MCF 10A (cell line): ENCODE measurements around the gene MYO10. TPM values are rescaled to one million over a fixed set of nuclear protein-coding genes. Genes with fewer than 3 reads are reported as not detected.

Experiments used
- BruUV-seq: library from RNA; stranded (reverse); fragments of 400-500 nt; replicated peaks from 2 replicates; lab custom pipeline; 2021; lab: Mats Ljungman, UMichigan
- CTCF ChIA-PET: fragments of 300-600 bp; sonication (Branson Sonifier 250); formaldehyde crosslinking; extraction: SDS; loops from one replicate; lab custom pipeline; 2021; ENCODE audit warnings: antibody characterized with exemption, inconsistent platforms; lab: Yijun Ruan, JAX
- POLR2A ChIA-PET: fragments of 300-600, 350-650 bp; sonication (Branson Sonifier 250); formaldehyde crosslinking; extraction: SDS; loops from one replicate; lab custom pipeline; 2020; ENCODE audit warnings: antibody characterized with exemption, inconsistent platforms; lab: Yijun Ruan, JAX
- DNase-seq: peaks from one replicate; pipeline ENCODE4 v3.0.0-alpha.2; 2018; ENCODE audit not compliant: unreplicated experiment
- H3K27ac Mint-ChIP-seq: one replicate; pipeline ENCODE4 v1.8.0; 2022; ENCODE audit warnings: mild to moderate bottlenecking, low read depth, mixed read lengths; ENCODE audit not compliant: unreplicated experiment
- H3K27me3 Mint-ChIP-seq: one replicate; pipeline ENCODE4 v1.8.0; 2022; ENCODE audit warnings: mixed read lengths; ENCODE audit not compliant: insufficient read depth, unreplicated experiment
- H3K36me3 Mint-ChIP-seq: one replicate; pipeline ENCODE4 v1.8.0; 2022; ENCODE audit warnings: mild to moderate bottlenecking, moderate library complexity, mixed read lengths; ENCODE audit not compliant: insufficient read depth, unreplicated experiment
- H3K4me1 Mint-ChIP-seq: one replicate; pipeline ENCODE4 v1.8.0; 2022; ENCODE audit warnings: mixed read lengths; ENCODE audit not compliant: insufficient read depth, unreplicated experiment
- H3K4me3 Mint-ChIP-seq: one replicate; pipeline ENCODE4 v1.8.0; 2022; ENCODE audit warnings: mild to moderate bottlenecking, moderate library complexity, mixed read lengths; ENCODE audit not compliant: unreplicated experiment
- H3K9me3 Mint-ChIP-seq: one replicate; pipeline ENCODE4 v1.8.0; 2022; ENCODE audit warnings: mixed read lengths; ENCODE audit not compliant: unreplicated experiment
- intact Hi-C: fragments of 100-400 bp; cut with micrococcal nuclease; formaldehyde crosslinking; loops from 2 replicates; pipeline ENCODE4 v1.14.1; 2022
- total RNA-seq: library from RNA; stranded (reverse); gene quantifications from 2 replicates; pipeline ENCODE4 v1.2.3, GENCODE V29; 2022
- TF ChIP-seq, protein P1 (sequence below): fragments of 200-600 bp; IDR thresholded peaks from one replicate; pipeline ENCODE4 v1.8.0; 2022; ENCODE audit warnings: antibody characterized with exemption, mild to moderate bottlenecking; ENCODE audit not compliant: unreplicated experiment

The MYO10 gene
- total RNA-seq, 1 experiment from 2014 or later, result 35.7 TPM

DNA sequence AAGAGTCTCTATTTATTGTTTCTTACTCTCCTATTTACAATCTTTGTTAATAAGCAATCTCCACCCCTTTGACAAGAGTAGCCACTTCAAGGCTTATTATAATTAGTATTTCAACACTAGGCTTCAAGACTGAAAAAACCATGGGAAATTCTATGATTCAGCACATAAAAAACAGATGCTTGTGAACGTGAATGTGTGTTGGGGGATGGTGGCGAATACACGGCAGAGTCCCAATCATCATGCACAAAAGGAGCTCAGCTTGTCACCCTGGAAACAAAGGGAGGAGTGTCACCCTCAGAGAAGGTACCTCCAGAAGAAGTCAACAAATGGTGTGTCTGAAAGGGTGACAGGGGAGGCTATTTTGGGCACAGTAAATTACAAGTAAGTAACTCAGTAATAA lies 162.1 kb downstream of the MYO10 start:
- POLR2A ChIA-PET, result no interaction called here
- no peak overlapping the region for H3K27ac Mint-ChIP-seq
- CTCF ChIA-PET, result interaction anchor here (0.6 kb wide), 1 partner anchor 911 kb away, joined by 4 read pairs; no protein-coding TSS in a partner anchor
- no TSS peak for BruUV-seq
- peak; percentile 21 for DNase-seq
- no peaks in the 10 kb centered on the region for H3K9me3 Mint-ChIP-seq
- H3K4me3 Mint-ChIP-seq, result no peak overlapping the region
- no peaks in the 10 kb centered on the region for H3K27me3 Mint-ChIP-seq
- no peaks in the 10 kb centered on the region for H3K4me1 Mint-ChIP-seq
- intact Hi-C loops, result no loop called here
- H3K36me3 Mint-ChIP-seq, result peaks cover 16% of the 10 kb centered on the region
- TF ChIP-seq, protein P1, sequence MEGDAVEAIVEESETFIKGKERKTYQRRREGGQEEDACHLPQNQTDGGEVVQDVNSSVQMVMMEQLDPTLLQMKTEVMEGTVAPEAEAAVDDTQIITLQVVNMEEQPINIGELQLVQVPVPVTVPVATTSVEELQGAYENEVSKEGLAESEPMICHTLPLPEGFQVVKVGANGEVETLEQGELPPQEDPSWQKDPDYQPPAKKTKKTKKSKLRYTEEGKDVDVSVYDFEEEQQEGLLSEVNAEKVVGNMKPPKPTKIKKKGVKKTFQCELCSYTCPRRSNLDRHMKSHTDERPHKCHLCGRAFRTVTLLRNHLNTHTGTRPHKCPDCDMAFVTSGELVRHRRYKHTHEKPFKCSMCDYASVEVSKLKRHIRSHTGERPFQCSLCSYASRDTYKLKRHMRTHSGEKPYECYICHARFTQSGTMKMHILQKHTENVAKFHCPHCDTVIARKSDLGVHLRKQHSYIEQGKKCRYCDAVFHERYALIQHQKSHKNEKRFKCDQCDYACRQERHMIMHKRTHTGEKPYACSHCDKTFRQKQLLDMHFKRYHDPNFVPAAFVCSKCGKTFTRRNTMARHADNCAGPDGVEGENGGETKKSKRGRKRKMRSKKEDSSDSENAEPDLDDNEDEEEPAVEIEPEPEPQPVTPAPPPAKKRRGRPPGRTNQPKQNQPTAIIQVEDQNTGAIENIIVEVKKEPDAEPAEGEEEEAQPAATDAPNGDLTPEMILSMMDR, result no peak

DNA sequence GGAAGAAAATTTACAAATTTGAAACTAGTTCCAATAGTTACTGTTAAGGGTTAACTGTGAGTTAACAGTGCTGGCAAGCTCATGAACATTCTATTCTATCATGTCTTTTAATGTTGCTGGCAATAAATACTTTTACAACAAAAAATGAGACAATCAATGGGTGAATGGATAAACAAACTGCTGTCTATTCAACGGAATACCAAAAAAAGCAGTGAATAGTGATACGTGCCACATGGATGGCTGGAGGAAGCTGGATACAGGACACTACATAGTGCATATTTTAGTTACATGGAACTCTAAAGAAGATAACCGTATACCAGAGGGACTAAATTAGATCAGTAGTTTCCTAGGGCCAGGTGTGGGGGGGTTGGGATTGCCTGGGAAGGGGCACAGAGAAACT lies 163.5 kb downstream of the MYO10 start:
- no peak overlapping the region for H3K4me3 Mint-ChIP-seq
- TF ChIP-seq, protein P1, result no peak
- intact Hi-C loops, result no loop called here
- CTCF ChIA-PET, result interaction anchor here (1.3 kb wide), 1 partner anchor 417 kb away, joined by 5 read pairs; no protein-coding TSS in a partner anchor
- POLR2A ChIA-PET, result interaction anchor here (0.6 kb wide), 1 partner anchor 109 kb away, joined by 4 read pairs; no protein-coding TSS in a partner anchor
- H3K4me1 Mint-ChIP-seq, result no peaks in the 10 kb centered on the region
- H3K9me3 Mint-ChIP-seq, result no peaks in the 10 kb centered on the region
- H3K27ac Mint-ChIP-seq, result no peak overlapping the region
- no TSS peak for BruUV-seq
- no peaks in the 10 kb centered on the region for H3K27me3 Mint-ChIP-seq
- no peak for DNase-seq
- peaks cover 14% of the 10 kb centered on the region for H3K36me3 Mint-ChIP-seq

DNA sequence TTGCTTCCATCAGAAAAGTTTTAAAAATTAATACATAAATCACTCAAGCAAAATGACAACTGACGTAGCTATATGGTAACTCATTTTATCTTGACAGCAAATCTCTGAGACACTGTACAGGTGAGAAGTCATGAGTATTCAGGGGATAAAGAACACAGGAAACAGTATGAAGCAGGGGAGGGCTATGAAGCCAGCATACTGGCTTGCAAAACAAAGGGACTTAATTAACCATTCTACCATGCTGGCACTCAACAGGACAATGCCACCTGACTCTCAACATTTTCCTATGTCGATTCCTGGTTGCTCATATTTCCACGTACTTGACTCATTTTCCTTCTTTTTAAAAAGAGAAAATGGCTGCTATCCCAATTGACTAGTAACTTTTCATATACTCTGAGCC lies 167.9 kb downstream of the MYO10 start:
- H3K36me3 Mint-ChIP-seq, result peaks cover 21% of the 10 kb centered on the region
- intact Hi-C loops, result no loop called here
- H3K4me3 Mint-ChIP-seq, result no peak overlapping the region
- CTCF ChIA-PET, result interaction anchor here (0.6 to 1.2 kb wide), 2 partner anchors 9 to 392 kb away, joined by 3 to 6 read pairs; no protein-coding TSS in a partner anchor
- BruUV-seq, result no TSS peak
- POLR2A ChIA-PET, result interaction anchor here (0.7 to 0.9 kb wide), 2 partner anchors 11 to 999 kb away, joined by 4 to 5 read pairs; no protein-coding TSS in a partner anchor
- no peak overlapping the region for H3K27ac Mint-ChIP-seq
- no peaks in the 10 kb centered on the region for H3K9me3 Mint-ChIP-seq
- no peaks in the 10 kb centered on the region for H3K4me1 Mint-ChIP-seq
- DNase-seq, result no peak
- TF ChIP-seq, protein P1, result no peak
- no peaks in the 10 kb centered on the region for H3K27me3 Mint-ChIP-seq

DNA sequence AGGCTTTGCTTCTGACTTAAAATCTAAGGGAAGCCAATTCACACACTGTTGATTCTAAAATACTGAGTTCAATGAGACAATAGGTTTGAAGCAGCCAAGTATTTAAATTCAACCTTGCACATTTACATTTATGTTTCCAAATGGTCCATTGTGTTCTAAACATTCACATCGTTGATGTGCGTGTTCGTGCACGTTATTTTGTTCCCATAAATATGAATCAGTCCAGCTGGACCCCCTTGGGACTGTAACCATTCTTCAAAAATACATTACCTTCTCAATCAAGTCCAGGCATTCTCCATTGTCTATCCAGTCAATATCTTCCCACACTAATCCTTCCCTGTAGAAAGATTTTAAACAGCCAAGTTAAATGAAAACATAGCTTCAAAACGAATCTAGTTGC lies 172.9 kb downstream of the MYO10 start:
- no peak for DNase-seq
- peaks cover 43% of the 10 kb centered on the region for H3K36me3 Mint-ChIP-seq
- no peaks in the 10 kb centered on the region for H3K4me1 Mint-ChIP-seq
- no peak overlapping the region for H3K4me3 Mint-ChIP-seq
- TF ChIP-seq, protein P1, result no peak
- H3K27ac Mint-ChIP-seq, result no peak overlapping the region
- H3K27me3 Mint-ChIP-seq, result no peaks in the 10 kb centered on the region
- intact Hi-C loops, result no loop called here
- CTCF ChIA-PET, result interaction anchor here (0.6 to 3.8 kb wide), 2 partner anchors 14 to 426 kb away, joined by 8 to 12 read pairs; no protein-coding TSS in a partner anchor
- BruUV-seq, result no TSS peak
- H3K9me3 Mint-ChIP-seq, result no peaks in the 10 kb centered on the region
- POLR2A ChIA-PET, result no interaction called here
